HEK293 (cell line): ENCODE measurements around the gene SLC39A11.

ENCODE experiments used
- CTCF ChIA-PET: fragments of 350-600 bp; formaldehyde crosslinking; extraction: SDS; loops from one replicate; lab custom pipeline; 2021; ENCODE audit warnings: antibody characterized with exemption; lab: Yijun Ruan, JAX
- POLR2A ChIA-PET: fragments of 300-600 bp; formaldehyde crosslinking; extraction: SDS; loops from one replicate; lab custom pipeline; 2020; ENCODE audit warnings: antibody characterized with exemption, inconsistent platforms; lab: Yijun Ruan, JAX
- H3K27ac ChIP-seq: fragments of 200-500 bp; sonication (Bioruptor generic); 2 replicates; pipeline ENCODE4 v1.5.1; 2014; ENCODE audit warnings: low read depth, low read length, control low read depth, inconsistent platforms; ENCODE audit errors: extremely low read depth
- H3K36me3 ChIP-seq, 2 experiments: fragments of 200-500 bp in 1 of 2; sonication (Bioruptor generic) in 1 of 2; 1 replicate in 1 of 2; 2 replicates in 1 of 2; pipeline ENCODE4 v1.5.1; 2014 to 2017; ENCODE audit warnings: inconsistent platforms in 2 of 2, low read length in 2 of 2; ENCODE audit not compliant: control insufficient read depth in 2 of 2, insufficient read depth in 1 of 2
- H3K4me1 ChIP-seq: fragments of 200-500 bp; sonication (Bioruptor generic); 2 replicates; pipeline ENCODE4 v1.5.1; 2014; ENCODE audit warnings: mild to moderate bottlenecking, low read length, inconsistent platforms; ENCODE audit not compliant: control insufficient read depth, insufficient read depth
- H3K4me3 ChIP-seq: 2 replicates; pipeline ENCODE4 v1.5.1; 2011; ENCODE audit warnings: low read depth, mild to moderate bottlenecking, control low read depth, low read length, moderate library complexity
- H3K9me3 ChIP-seq: fragments of 200-500 bp; sonication (Bioruptor generic); 2 replicates; pipeline ENCODE4 v1.5.1; 2014; ENCODE audit warnings: low read depth, low read length, inconsistent platforms; ENCODE audit not compliant: control insufficient read depth, insufficient read depth
- GLIS1 ChIP-seq: fragments of 450-650 bp; formaldehyde crosslinking; IDR thresholded peaks from 2 replicates; pipeline ENCODE4 v1.5.1; 2016; ENCODE audit warnings: missing biosample characterization, missing genetic modification characterization
- KLF16 ChIP-seq: fragments of 450-650 bp; formaldehyde crosslinking; IDR thresholded peaks from 2 replicates; pipeline ENCODE4 v1.5.1; 2017; ENCODE audit warnings: missing biosample characterization, missing genetic modification characterization
- REPIN1 ChIP-seq: fragments of 450-650 bp; formaldehyde crosslinking; IDR thresholded peaks from 2 replicates; pipeline ENCODE4 v1.5.1; 2017; ENCODE audit warnings: missing biosample characterization, missing genetic modification characterization, low read depth
- ZFP37 ChIP-seq: fragments of 450-650 bp; formaldehyde crosslinking; IDR thresholded peaks from 2 replicates; pipeline ENCODE4 v1.5.1; 2016; ENCODE audit warnings: missing biosample characterization, missing genetic modification characterization
- ZNF121 ChIP-seq: fragments of 450-650 bp; formaldehyde crosslinking; IDR thresholded peaks from 2 replicates; pipeline ENCODE4 v1.5.1; 2016; ENCODE audit warnings: missing biosample characterization, missing genetic modification characterization
- ZNF132 ChIP-seq: fragments of 450-650 bp; formaldehyde crosslinking; IDR thresholded peaks from 2 replicates; pipeline ENCODE4 v1.5.1; 2017; ENCODE audit warnings: missing biosample characterization, missing genetic modification characterization, borderline replicate concordance
- ZNF133 ChIP-seq: fragments of 450-650 bp; formaldehyde crosslinking; IDR thresholded peaks from 2 replicates; pipeline ENCODE4 v1.5.1; 2016; ENCODE audit warnings: missing biosample characterization, missing genetic modification characterization
- ZNF2 ChIP-seq: fragments of 450-650 bp; formaldehyde crosslinking; IDR thresholded peaks from 2 replicates; pipeline ENCODE4 v1.5.1; 2016; ENCODE audit warnings: missing biosample characterization, missing genetic modification characterization
- ZNF211 ChIP-seq: fragments of 450-650 bp; formaldehyde crosslinking; IDR thresholded peaks from 2 replicates; pipeline ENCODE4 v1.5.1; 2016; ENCODE audit warnings: low read depth, missing biosample characterization, missing genetic modification characterization
- ZNF354C ChIP-seq: fragments of 450-650 bp; formaldehyde crosslinking; IDR thresholded peaks from 2 replicates; pipeline ENCODE4 v1.5.1; 2016; ENCODE audit warnings: missing biosample characterization, missing genetic modification characterization, low read depth, borderline replicate concordance
- ZNF362 ChIP-seq: fragments of 450-650 bp; formaldehyde crosslinking; IDR thresholded peaks from 2 replicates; pipeline ENCODE4 v1.5.1; 2016; ENCODE audit warnings: missing biosample characterization, missing genetic modification characterization
- ZNF404 ChIP-seq: fragments of 450-650 bp; formaldehyde crosslinking; IDR thresholded peaks from 2 replicates; pipeline ENCODE4 v1.5.1; 2017; ENCODE audit warnings: missing biosample characterization, missing genetic modification characterization
- ZNF629 ChIP-seq: fragments of 450-650 bp; formaldehyde crosslinking; IDR thresholded peaks from 2 replicates; pipeline ENCODE4 v1.5.1; 2017; ENCODE audit warnings: missing biosample characterization, missing genetic modification characterization
- ZNF701 ChIP-seq: fragments of 450-650 bp; formaldehyde crosslinking; IDR thresholded peaks from 2 replicates; pipeline ENCODE4 v1.5.1; 2016; ENCODE audit warnings: missing biosample characterization, missing genetic modification characterization
- ZNF776 ChIP-seq: fragments of 450-650 bp; formaldehyde crosslinking; IDR thresholded peaks from 2 replicates; pipeline ENCODE4 v1.5.0; 2017; ENCODE audit warnings: missing biosample characterization, missing genetic modification characterization, borderline replicate concordance
- ZNF785 ChIP-seq: fragments of 450-650 bp; formaldehyde crosslinking; IDR thresholded peaks from 2 replicates; pipeline ENCODE4 v1.5.1; 2016; ENCODE audit warnings: missing biosample characterization, missing genetic modification characterization
- ZNF791 ChIP-seq: fragments of 450-650 bp; formaldehyde crosslinking; IDR thresholded peaks from 2 replicates; pipeline ENCODE4 v1.5.1; 2016; ENCODE audit warnings: missing biosample characterization, missing genetic modification characterization
- ZNF792 ChIP-seq: fragments of 450-650 bp; formaldehyde crosslinking; IDR thresholded peaks from 2 replicates; pipeline ENCODE4 v1.5.1; 2016; ENCODE audit warnings: missing biosample characterization, missing genetic modification characterization
- ZSCAN16 ChIP-seq: fragments of 450-650 bp; formaldehyde crosslinking; IDR thresholded peaks from 2 replicates; pipeline ENCODE4 v1.5.1; 2016; ENCODE audit warnings: missing biosample characterization, missing genetic modification characterization
- TF ChIP-seq, protein P1 (sequence below): fragments of 450-650 bp; formaldehyde crosslinking; IDR thresholded peaks from 2 replicates; pipeline ENCODE4 v1.5.1; 2016; ENCODE audit warnings: missing biosample characterization, missing genetic modification characterization
- TF ChIP-seq, protein P2 (sequence below): fragments of 450-650 bp; formaldehyde crosslinking; IDR thresholded peaks from 2 replicates; pipeline ENCODE4 v1.5.1; 2016; ENCODE audit warnings: missing biosample characterization, missing genetic modification characterization
- TF ChIP-seq, protein P3 (sequence below): fragments of 450-650 bp; formaldehyde crosslinking; IDR thresholded peaks from 2 replicates; pipeline ENCODE4 v1.5.1; 2016; ENCODE audit warnings: missing biosample characterization, missing genetic modification characterization
- TF ChIP-seq, protein P4 (sequence below): fragments of 450-650 bp; formaldehyde crosslinking; optimal IDR thresholded peaks from 2 replicates; pipeline ENCODE3; 2016; ENCODE audit warnings: missing biosample characterization, mild to moderate bottlenecking, missing genetic modification characterization

The SLC39A11 gene

GRCh38 chr17:72974605-72975232 lies 117.8 kb downstream of the SLC39A11 start:
- H3K4me3 ChIP-seq = no peak overlapping the region
- H3K4me1 ChIP-seq = no peaks in the 10 kb centered on the region
- ChIA-PET CTCF (interaction anchor here (0.7 to 3.8 kb wide), 5 partner anchors 9 to 395 kb away, joined by 3 to 16 read pairs (median 4); no protein-coding TSS in a partner anchor), POLR2A (interaction anchor here (0.7 kb wide), 2 partner anchors 69 to 1965 kb away, joined by 3 to 5 read pairs; no protein-coding TSS in a partner anchor)
- H3K36me3 ChIP-seq = no peaks in the 10 kb centered on the region
- H3K9me3 ChIP-seq = no peaks in the 10 kb centered on the region
- no peak overlapping the region for H3K27ac ChIP-seq
- TF ChIP-seq ZFP37 = no peak
- TF ChIP-seq ZNF792 (tag by site-specific recombination) = no peak
- TF ChIP-seq ZNF629 = no peak
- TF ChIP-seq, protein P1, sequence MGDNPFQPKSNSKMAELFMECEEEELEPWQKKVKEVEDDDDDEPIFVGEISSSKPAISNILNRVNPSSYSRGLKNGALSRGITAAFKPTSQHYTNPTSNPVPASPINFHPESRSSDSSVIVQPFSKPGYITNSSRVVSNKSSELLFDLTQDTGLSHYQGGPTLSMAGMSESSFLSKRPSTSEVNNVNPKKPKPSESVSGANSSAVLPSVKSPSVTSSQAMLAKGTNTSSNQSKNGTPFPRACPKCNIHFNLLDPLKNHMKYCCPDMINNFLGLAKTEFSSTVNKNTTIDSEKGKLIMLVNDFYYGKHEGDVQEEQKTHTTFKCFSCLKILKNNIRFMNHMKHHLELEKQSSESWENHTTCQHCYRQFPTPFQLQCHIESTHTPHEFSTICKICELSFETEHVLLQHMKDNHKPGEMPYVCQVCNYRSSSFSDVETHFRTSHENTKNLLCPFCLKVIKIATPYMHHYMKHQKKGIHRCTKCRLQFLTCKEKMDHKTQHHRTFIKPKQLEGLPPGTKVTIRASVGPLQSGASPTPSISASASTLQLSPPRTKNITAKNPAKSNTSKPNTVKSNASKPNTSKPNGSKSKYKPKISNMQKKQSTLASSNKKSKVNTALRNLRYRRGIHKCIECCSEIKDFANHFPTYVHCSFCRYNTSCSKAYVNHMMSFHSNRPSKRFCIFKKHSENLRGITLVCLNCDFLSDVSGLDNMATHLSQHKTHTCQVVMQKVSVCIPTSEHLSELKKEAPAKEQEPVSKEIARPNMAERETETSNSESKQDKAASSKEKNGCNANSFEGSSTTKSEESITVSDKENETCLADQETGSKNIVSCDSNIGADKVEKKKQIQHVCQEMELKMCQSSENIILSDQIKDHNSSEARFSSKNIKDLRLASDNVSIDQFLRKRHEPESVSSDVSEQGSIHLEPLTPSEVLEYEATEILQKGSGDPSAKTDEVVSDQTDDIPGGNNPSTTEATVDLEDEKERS (tag by site-specific recombination) = no peak
- TF ChIP-seq ZNF121 = no peak
- no peak for TF ChIP-seq ZNF132
- TF ChIP-seq ZNF354C (tag by site-specific recombination) = no peak
- TF ChIP-seq, protein P2, sequence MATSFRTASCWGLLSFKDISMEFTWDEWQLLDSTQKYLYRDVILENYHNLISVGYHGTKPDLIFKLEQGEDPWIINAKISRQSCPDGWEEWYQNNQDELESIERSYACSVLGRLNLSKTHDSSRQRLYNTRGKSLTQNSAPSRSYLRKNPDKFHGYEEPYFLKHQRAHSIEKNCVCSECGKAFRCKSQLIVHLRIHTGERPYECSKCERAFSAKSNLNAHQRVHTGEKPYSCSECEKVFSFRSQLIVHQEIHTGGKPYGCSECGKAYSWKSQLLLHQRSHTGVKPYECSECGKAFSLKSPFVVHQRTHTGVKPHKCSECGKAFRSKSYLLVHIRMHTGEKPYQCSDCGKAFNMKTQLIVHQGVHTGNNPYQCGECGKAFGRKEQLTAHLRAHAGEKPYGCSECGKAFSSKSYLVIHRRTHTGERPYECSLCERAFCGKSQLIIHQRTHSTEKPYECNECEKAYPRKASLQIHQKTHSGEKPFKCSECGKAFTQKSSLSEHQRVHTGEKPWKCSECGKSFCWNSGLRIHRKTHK (tag by site-specific recombination) = no peak
- TF ChIP-seq ZSCAN16 = no peak
- TF ChIP-seq ZNF2 = no peak
- no peak for TF ChIP-seq ZNF776 (tag by site-specific recombination)
- no peak for TF ChIP-seq KLF16 (tag by site-specific recombination)

DNA sequence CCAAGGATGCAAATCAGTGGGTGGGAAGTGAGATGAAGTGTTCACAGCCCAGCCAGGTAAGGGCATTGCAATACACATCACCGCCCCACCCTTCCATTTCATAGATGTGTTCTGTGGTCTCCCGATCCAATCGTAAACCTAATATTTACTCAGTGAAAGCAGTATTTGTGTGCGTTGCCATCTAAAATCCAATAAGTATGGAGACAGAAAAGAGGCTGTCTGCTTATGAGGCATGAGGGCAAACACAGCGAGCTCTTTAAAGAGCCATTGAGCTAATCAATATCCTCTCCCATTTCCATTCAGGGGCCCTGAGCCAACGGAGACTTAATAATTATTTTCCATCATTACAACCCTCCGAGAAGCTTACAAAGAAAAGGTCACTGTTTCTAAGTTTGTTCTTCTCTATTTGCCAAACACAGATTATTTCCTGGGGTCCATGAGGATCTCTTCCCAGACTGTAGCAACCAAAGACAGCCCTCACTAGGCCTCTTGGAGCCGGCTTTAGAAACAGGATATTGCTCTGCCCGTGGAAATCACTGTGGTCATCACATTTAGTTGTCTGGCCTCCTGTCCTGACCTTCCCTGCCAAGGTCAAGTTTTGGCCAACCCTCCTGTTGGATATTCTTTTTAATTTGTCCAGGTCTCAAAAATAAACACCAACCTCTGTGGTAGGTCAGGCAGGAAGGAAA lies 120.1 kb downstream of the SLC39A11 start:
- Histone ChIP-seq H3K4me3 (no peak overlapping the region), H3K36me3 (no peaks in the 10 kb centered on the region), H3K9me3 (no peaks in the 10 kb centered on the region), H3K4me1 (no peaks in the 10 kb centered on the region), H3K27ac (no peak overlapping the region)
- ChIA-PET CTCF (no interaction called here), POLR2A (no interaction called here)
- TF ChIP-seq ZNF404 (tag by site-specific recombination) = no peak
- TF ChIP-seq ZNF701 (tag by site-specific recombination) = no peak
- no peak for TF ChIP-seq ZNF791 (tag by site-specific recombination)
- no peak for TF ChIP-seq REPIN1
- TF ChIP-seq, protein P3, sequence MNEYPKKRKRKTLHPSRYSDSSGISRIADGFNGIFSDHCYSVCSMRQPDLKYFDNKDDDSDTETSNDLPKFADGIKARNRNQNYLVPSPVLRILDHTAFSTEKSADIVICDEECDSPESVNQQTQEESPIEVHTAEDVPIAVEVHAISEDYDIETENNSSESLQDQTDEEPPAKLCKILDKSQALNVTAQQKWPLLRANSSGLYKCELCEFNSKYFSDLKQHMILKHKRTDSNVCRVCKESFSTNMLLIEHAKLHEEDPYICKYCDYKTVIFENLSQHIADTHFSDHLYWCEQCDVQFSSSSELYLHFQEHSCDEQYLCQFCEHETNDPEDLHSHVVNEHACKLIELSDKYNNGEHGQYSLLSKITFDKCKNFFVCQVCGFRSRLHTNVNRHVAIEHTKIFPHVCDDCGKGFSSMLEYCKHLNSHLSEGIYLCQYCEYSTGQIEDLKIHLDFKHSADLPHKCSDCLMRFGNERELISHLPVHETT (tag by site-specific recombination) = no peak
- no peak for TF ChIP-seq ZNF792 (tag by site-specific recombination)
- no peak for TF ChIP-seq ZNF211 (tag by site-specific recombination)
- TF ChIP-seq ZNF133 = no peak
- TF ChIP-seq ZNF362 (tag by site-specific recombination) = no peak
- TF ChIP-seq GLIS1 (tag by site-specific recombination) = no peak
- TF ChIP-seq, protein P4, sequence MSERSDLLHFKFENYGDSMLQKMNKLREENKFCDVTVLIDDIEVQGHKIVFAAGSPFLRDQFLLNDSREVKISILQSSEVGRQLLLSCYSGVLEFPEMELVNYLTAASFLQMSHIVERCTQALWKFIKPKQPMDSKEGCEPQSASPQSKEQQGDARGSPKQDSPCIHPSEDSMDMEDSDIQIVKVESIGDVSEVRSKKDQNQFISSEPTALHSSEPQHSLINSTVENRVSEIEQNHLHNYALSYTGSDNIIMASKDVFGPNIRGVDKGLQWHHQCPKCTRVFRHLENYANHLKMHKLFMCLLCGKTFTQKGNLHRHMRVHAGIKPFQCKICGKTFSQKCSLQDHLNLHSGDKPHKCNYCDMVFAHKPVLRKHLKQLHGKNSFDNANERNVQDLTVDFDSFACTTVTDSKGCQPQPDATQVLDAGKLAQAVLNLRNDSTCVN (tag by site-specific recombination) = no peak
- TF ChIP-seq ZNF785 (tag by site-specific recombination) = no peak
